Astrocyte (in vitro differentiated cells and primary cell): Measurements from ENCODE around the gene FRMD3. TPM values are rescaled to one million over a fixed set of nuclear protein-coding genes. Genes with fewer than 3 reads are reported as not detected.

Experiments
- DNase-seq: peaks from one replicate; pipeline ENCODE4 v3.0.0-alpha.2; 2010; ENCODE audit warnings: low read depth
- FAIRE-seq: peaks from 2 replicates; lab custom pipeline; 2011; peaks lifted over from hg19 to GRCh38; lab: Jason Lieb, UNC
- H2AFZ ChIP-seq: 2 replicates; pipeline ENCODE4 v1.6.0; 2012; ENCODE audit warnings: low read depth, low read length, inconsistent platforms
- H3K27ac ChIP-seq: 2 replicates; pipeline ENCODE4 v1.5.1; 2011; ENCODE audit warnings: low read depth, low read length, inconsistent platforms
- H3K27me3 ChIP-seq: 2 replicates; pipeline ENCODE4 v1.6.0; 2011; ENCODE audit warnings: low read length, inconsistent platforms; ENCODE audit not compliant: insufficient read depth
- H3K36me3 ChIP-seq: 2 replicates; pipeline ENCODE4 v1.5.1; 2011; ENCODE audit warnings: low read length, inconsistent platforms; ENCODE audit not compliant: insufficient read depth
- H3K4me1 ChIP-seq: 2 replicates; pipeline ENCODE4 v1.5.1; 2011; ENCODE audit warnings: low read length, inconsistent platforms; ENCODE audit not compliant: insufficient read depth
- H3K4me2 ChIP-seq: 2 replicates; pipeline ENCODE4 v1.6.0; 2012; ENCODE audit warnings: low read length, inconsistent platforms
- H3K4me3 ChIP-seq: 2 replicates; pipeline ENCODE4 v1.5.1; 2011; ENCODE audit warnings: low read depth, mild to moderate bottlenecking, low read length, inconsistent platforms; ENCODE audit not compliant: insufficient read depth
- H3K79me2 ChIP-seq: 2 replicates; pipeline ENCODE4 v1.6.0; 2012; ENCODE audit warnings: mild to moderate bottlenecking, low read length, inconsistent platforms; ENCODE audit not compliant: insufficient read depth
- H3K9ac ChIP-seq: 2 replicates; pipeline ENCODE4 v1.6.0; 2012; ENCODE audit warnings: mild to moderate bottlenecking, low read length, inconsistent platforms
- H3K9me3 ChIP-seq: 2 replicates; pipeline ENCODE4 v1.5.1; 2012; ENCODE audit warnings: low read depth, mild to moderate bottlenecking, low read length, inconsistent platforms; ENCODE audit not compliant: insufficient read depth
- H4K20me1 ChIP-seq: 2 replicates; pipeline ENCODE4 v1.6.0; 2012; ENCODE audit warnings: low read length, inconsistent platforms; ENCODE audit not compliant: insufficient read depth
- H3K27ac Mint-ChIP-seq: one replicate; pipeline ENCODE4 v1.8.0; 2021; ENCODE audit warnings: mild to moderate bottlenecking, mixed read lengths; ENCODE audit not compliant: unreplicated experiment
- H3K27me3 Mint-ChIP-seq: one replicate; pipeline ENCODE4 v1.8.0; 2021; ENCODE audit warnings: low read depth, mixed read lengths; ENCODE audit not compliant: unreplicated experiment
- H3K36me3 Mint-ChIP-seq: one replicate; pipeline ENCODE4 v1.8.0; 2021; ENCODE audit warnings: low read depth, mixed read lengths; ENCODE audit not compliant: unreplicated experiment
- H3K4me1 Mint-ChIP-seq: one replicate; pipeline ENCODE4 v1.8.0; 2021; ENCODE audit warnings: low read depth, mixed read lengths; ENCODE audit not compliant: unreplicated experiment
- H3K4me3 Mint-ChIP-seq: one replicate; pipeline ENCODE4 v1.8.0; 2021; ENCODE audit warnings: mild to moderate bottlenecking, moderate library complexity, mixed read lengths; ENCODE audit not compliant: unreplicated experiment
- H3K9me3 Mint-ChIP-seq: one replicate; pipeline ENCODE4 v1.8.0; 2021; ENCODE audit warnings: mild to moderate bottlenecking, mixed read lengths; ENCODE audit not compliant: unreplicated experiment
- EZH2 ChIP-seq: IDR thresholded peaks from 2 replicates; pipeline ENCODE4 v1.6.1; 2012; ENCODE audit warnings: mild to moderate bottlenecking, low read length, inconsistent platforms; ENCODE audit not compliant: insufficient read depth
- total RNA-seq: library from RNA; stranded (reverse); gene quantifications from 2 replicates; pipeline ENCODE4 v1.2.1, GENCODE V29; 2021
- TF ChIP-seq, protein P1 (sequence below): IDR thresholded peaks from 2 replicates; pipeline ENCODE4 v1.5.1; 2011; ENCODE audit warnings: low read depth, mild to moderate bottlenecking, inconsistent platforms, low read length, moderate library complexity; ENCODE audit not compliant: insufficient read depth

FRMD3 gene
- total RNA-seq, 1 donor from 2014 or later: 0.39 TPM

DNA sequence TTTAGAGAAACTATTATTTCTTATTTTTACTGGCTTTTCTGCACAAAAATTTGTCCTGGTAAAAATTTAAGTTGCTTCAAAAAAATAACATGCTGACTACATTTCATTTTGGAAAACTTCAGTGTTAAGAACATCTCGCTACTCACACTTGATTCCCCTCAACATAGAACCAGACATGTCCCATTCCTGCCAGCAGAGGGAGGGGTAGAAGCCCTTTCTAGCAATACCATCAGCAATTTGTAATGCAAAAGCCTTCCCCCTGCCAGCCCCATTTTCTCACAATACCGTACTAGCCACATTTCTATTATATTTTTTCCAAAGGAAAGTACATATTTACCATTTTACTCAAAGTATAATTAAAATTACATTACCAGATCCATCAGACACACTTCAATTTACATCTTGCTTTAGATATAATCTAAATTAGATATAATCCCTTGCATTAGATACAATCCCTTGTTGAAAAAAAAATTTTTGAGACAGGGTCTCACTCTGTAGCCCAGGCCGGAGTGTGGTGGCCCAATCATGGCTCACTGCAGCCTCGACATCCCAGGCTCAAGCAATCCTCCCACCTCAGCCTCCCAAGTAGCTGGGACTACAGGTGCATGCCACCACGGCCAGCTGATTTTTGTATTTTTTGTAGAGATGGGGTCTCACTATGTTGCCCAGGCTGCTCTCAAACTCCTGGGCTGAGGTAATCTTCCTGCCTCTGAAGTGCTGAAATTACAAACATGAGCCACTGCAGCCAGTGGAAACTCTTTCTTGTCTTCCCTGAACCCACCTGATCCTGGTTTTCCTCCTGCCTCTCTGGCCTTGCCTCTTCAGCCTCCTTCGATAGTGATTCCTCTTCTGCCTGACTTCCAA lies 45.2 kb upstream of the FRMD3 start:
- Histone ChIP-seq H3K79me2 (no peaks in the 10 kb centered on the region), H3K4me3 (no peak overlapping the region), H2AFZ (no peak overlapping the region), H4K20me1 (no peaks in the 10 kb centered on the region), H3K4me1 (no peaks in the 10 kb centered on the region), H3K36me3 (no peaks in the 10 kb centered on the region), H3K27me3 (no peaks in the 10 kb centered on the region), H3K27ac (no peak overlapping the region), H3K9me3 (no peaks in the 10 kb centered on the region), H3K9ac (no peak overlapping the region), H3K4me2 (no peak overlapping the region)
- no peak overlapping the region for H3K4me3 Mint-ChIP-seq
- FAIRE-seq: no peak
- H3K4me1 Mint-ChIP-seq: no peaks in the 10 kb centered on the region
- no peak for TF ChIP-seq EZH2
- TF ChIP-seq, protein P1, sequence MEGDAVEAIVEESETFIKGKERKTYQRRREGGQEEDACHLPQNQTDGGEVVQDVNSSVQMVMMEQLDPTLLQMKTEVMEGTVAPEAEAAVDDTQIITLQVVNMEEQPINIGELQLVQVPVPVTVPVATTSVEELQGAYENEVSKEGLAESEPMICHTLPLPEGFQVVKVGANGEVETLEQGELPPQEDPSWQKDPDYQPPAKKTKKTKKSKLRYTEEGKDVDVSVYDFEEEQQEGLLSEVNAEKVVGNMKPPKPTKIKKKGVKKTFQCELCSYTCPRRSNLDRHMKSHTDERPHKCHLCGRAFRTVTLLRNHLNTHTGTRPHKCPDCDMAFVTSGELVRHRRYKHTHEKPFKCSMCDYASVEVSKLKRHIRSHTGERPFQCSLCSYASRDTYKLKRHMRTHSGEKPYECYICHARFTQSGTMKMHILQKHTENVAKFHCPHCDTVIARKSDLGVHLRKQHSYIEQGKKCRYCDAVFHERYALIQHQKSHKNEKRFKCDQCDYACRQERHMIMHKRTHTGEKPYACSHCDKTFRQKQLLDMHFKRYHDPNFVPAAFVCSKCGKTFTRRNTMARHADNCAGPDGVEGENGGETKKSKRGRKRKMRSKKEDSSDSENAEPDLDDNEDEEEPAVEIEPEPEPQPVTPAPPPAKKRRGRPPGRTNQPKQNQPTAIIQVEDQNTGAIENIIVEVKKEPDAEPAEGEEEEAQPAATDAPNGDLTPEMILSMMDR: peak; percentile 78
- no peak overlapping the region for H3K27ac Mint-ChIP-seq
- DNase-seq: peak; percentile 38
- H3K27me3 Mint-ChIP-seq: no peaks in the 10 kb centered on the region
- no peaks in the 10 kb centered on the region for H3K36me3 Mint-ChIP-seq
- H3K9me3 Mint-ChIP-seq: peaks cover 2% of the 10 kb centered on the region

DNA sequence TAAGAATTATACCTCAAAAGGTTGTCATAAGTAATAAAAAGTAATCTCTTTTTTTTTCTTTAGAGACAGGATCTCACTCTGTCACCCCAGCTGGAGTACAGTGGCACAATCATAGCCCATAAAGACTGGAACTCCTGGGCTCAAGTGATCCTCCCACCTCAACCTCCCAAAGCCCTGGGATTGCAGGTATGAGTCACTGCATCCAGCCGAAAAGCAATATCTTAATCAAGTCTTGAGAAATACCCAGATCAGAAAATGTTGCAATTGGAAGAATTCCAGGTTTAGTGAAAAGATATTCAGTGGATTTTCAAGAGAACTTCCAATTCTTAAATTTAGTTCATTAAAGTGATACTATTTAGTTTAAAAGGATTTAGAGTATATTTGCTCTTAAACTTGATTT lies 43.8 kb upstream of the FRMD3 start:
- Histone ChIP-seq H3K4me1 (no peaks in the 10 kb centered on the region), H3K4me2 (no peak overlapping the region), H3K9me3 (no peaks in the 10 kb centered on the region), H3K36me3 (no peaks in the 10 kb centered on the region), H3K27ac (no peak overlapping the region), H3K79me2 (no peaks in the 10 kb centered on the region), H3K4me3 (no peak overlapping the region), H4K20me1 (no peaks in the 10 kb centered on the region), H3K27me3 (no peaks in the 10 kb centered on the region), H3K9ac (no peak overlapping the region), H2AFZ (no peak overlapping the region)
- TF ChIP-seq EZH2: no peak
- TF ChIP-seq, protein P1: no peak
- no peak overlapping the region for H3K27ac Mint-ChIP-seq
- DNase-seq: peak; percentile 18
- FAIRE-seq: no peak
- no peaks in the 10 kb centered on the region for H3K4me1 Mint-ChIP-seq
- no peaks in the 10 kb centered on the region for H3K27me3 Mint-ChIP-seq
- H3K9me3 Mint-ChIP-seq: peaks cover 2% of the 10 kb centered on the region
- H3K4me3 Mint-ChIP-seq: no peak overlapping the region
- no peaks in the 10 kb centered on the region for H3K36me3 Mint-ChIP-seq

DNA sequence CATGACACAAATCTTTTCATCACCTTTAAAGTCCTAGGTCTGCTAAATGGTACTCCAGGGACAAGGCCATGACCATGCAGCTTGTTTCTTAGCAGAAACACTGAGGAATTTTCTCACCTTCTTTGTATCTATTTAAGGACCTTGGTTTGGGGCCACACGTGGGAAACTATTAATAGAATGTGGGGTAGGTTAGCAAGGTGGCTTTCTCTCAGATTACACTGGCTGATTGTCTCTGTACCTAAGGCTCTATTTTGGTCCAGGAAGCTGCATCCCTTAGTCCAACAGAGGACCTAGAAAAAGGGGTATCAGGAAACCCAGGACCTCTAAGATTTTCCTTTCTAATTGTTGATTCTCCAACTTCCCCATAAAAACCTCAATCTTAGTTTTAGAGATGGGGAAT lies 36.3 kb upstream of the FRMD3 start:
- Histone ChIP-seq H3K79me2 (no peaks in the 10 kb centered on the region), H3K4me1 (no peaks in the 10 kb centered on the region), H3K4me3 (no peak overlapping the region), H3K27me3 (no peaks in the 10 kb centered on the region), H2AFZ (no peak overlapping the region), H3K27ac (no peak overlapping the region), H3K36me3 (no peaks in the 10 kb centered on the region), H3K9ac (no peak overlapping the region), H3K4me2 (no peak overlapping the region), H3K9me3 (no peaks in the 10 kb centered on the region), H4K20me1 (no peaks in the 10 kb centered on the region)
- TF ChIP-seq, protein P1: no peak
- no peak for TF ChIP-seq EZH2
- H3K27ac Mint-ChIP-seq: no peak overlapping the region
- peaks cover 2% of the 10 kb centered on the region for H3K9me3 Mint-ChIP-seq
- FAIRE-seq (no peak), DNase-seq (no peak)
- H3K4me1 Mint-ChIP-seq: no peaks in the 10 kb centered on the region
- no peaks in the 10 kb centered on the region for H3K27me3 Mint-ChIP-seq
- H3K4me3 Mint-ChIP-seq: no peak overlapping the region
- no peaks in the 10 kb centered on the region for H3K36me3 Mint-ChIP-seq
